Cerebellar nuclear complex (tissue), 1 donor: ENCODE data around the gene TTLL3.
"Not testable (repeated sequence)": the region's sequence is repeated elsewhere in the genome, so short reads cannot be mapped to it uniquely, and the experiment has no call there.

Experiments used
- DNase-seq, 2 experiments: peaks; one replicate each; lab custom pipeline; 2025; lab: John Stamatoyannopoulos, UW

Gene TTLL3

DNA sequence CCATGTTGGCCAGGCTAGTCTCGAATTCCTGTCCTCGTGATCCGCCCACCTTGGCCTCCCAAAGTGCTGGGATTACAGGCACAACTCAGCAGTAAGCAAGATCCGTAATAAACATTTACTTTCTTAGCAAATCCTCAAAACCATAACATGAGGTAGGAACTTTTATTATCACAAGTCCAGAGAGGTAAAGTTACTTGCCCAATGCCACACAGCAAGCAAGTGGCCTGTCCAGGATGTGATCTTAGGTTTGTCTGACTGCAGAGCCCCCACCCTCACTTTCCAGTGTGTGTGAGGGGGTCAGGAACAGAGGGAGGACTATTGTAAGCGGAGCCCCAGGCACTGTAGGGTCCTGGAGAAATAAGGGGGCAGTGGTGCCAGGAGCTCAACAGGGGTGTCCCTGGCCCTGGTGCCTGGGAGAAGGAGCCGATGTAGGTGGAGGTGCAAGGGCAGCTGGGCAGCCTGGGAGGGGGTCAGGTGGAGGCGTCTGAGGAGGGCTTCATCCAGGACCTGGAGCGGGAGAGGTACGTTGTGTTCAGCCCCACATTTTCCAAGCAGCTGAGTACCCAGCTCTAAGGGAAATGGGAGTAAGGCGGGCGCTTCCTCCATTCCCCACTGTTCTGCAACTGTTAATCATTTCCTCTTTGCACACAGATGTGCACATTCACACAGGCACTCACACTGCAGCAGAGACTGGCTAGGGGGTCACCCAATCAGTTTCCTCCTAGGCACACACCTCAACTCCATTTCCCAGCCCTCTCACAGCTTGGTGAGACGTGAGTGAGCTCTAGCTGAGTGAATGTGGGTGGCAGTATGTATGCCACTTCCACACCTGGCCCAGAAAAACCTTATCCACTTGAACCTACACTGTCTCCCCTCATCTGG lies 27.9 kb downstream of the TTLL3 start:
- DNase-seq = no peak

DNA sequence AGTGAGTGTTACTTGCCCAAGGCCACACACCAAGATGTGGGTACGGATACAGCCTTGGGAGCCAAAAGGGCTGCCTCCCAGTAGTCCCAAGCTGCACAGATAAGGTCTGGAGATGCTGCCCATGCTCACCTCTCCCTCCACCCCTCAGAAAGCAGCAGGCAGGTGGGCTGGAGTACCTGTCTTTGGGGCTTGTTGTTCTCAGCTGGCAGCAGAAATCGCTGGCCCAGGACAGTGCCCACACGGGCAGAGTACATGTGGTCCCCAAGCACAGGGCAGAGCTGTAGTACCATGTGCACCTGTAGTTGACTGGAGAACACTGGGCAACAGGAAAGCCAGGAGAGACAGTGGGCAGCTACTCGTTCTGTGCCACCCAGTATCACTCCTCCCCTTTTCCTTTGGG lies 28.8 kb downstream of the TTLL3 start:
- DNase-seq = no peak

DNA sequence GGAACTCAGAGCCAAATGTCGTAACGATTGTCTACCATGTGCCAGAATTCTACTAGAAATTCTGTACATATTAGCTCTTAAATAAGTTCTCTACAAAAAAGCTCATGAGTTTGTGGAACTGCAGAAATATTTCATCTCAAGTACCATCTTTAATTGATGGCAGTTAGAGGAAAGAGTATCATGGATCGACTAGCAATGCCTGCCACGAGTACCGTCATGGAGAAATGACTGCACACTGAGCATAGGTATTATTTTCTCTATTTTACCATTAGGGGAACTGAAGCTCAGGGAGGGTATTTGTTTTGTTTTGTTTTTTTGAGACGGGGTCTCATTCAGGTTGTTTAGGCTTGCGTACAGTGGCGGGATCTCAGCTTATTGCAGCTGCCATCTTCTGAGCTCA lies 31.0 kb downstream of the TTLL3 start:
- no peak for DNase-seq

DNA sequence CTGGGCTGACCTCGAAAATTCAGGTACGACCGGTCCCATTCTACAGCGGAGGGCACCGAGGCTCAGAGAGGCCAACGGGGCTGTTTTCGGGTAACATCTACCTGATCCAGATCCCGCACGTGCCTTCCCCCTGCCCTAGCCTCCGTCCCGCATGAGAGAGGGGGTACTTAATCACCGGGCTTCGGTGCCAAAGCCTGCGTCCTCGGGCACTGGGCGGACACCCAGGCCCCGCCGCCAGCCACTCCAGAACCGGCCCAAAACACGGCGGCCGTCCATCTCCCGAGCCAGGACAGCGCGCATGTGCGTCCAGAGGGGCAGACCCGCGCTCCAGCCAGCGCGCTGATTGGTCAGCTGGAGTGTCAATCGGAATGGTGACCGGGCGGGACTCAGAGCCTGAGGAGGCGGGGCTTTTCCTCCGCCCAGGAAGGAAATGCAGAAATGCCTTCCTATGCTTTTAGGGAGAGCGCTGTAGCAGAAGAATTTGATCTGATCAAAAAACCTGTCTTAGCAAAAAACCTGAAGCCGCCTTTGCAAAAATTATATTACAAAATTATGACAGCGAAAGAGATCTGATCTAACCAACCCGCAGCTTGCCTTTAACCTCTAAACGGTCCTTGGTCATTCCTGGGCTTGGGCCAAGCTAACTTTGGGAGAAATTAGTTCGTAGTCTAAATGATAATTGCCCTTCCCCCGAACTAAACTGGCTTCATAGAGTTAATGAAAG lies 33.8 kb downstream of the TTLL3 start, which contains the start of gene RPUSD3:
RPUSD3 (minus strand) TSS at position 294 of the 724 bp plus-strand sequence; CDS start at position 276, 18 bp downstream.
- DNase-seq = peak; percentile 77 to 97

DNA sequence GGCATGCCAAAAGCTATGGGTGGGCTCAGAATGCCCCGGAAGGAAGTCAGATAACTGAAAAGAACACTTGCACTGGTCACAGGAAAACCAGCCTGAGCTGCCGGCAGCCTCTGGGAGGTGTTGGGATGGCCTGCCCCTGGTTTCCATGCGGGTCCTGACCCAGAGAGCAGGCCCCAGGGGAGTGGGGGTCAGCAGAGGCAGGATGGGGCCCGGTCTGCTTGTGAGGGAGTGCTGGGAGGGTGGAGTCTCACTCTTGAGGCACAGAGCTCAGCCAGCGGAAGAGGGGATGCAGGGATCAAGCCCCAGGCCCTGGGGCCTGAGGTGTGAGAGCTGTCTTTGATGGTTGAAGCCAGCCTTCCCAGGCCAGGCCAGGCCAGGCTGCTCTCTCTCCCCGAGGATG lies 36.2 kb downstream of the TTLL3 start:
- no peak for DNase-seq

DNA sequence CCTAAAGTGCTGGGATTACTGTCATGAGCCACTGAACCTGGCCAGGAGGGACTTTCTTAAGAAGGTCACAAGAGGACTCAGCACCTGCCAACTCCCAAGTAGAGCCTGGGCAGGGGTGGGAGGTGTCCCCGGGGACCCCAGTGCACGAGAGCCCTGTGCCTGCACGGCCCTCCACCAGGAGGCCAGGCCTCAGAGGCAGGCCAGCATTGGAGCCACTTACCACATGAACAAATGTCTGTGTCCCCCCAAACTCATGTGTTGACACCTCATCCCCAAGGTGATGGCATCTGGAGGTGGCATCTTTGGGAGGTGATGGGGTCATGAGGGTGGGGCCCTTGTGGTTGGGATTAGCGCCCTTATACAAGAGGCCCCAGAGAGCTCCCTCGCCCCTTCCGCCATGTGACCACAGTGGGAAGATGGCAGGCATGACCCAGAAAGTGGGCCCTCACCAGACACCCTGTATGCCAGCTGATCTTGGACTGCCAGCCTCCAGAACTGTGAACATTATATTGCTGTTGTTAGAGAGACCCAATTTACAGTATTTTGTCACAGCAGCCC lies 36.9 kb downstream of the TTLL3 start:
- no peak for DNase-seq

DNA sequence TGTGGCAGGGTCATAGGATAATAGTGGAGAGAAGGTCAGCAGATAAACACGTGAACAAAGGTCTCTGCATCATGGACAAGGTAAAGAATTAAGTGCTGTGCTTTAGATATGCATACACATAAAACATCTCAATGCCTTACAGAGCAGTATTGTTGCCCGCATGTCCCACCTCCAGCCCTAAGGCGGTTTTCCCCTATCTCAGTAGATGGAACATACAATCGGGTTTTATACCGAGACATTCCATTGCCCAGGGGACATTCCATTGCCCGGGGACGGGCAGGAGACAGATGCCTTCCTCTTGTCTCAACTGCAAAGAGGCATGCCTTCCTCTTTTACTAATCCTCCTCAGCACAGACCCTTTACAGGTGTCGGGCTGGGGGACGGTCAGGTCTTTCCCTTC lies 37.8 kb downstream of the TTLL3 start:
- not testable (repeated sequence) for DNase-seq

DNA sequence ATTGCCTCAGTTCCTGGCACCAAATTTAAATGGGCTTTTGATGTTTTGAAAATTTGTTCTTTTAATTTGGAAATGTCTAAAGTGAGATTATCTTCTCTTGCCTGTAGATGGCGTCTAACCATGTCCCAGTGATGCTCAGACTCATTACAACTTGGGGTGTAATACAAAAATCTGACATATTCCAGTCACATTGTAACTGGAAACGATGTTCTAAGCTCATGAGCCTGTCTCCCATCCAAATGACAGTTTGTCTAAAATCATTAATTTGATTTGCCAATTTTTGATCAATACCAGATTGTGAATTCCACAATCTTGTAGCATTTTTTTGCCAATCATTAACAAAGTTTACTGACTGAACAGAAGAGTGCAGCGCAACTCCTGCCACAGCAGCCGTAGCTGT lies 38.8 kb downstream of the TTLL3 start:
- not testable (repeated sequence) for DNase-seq

DNA sequence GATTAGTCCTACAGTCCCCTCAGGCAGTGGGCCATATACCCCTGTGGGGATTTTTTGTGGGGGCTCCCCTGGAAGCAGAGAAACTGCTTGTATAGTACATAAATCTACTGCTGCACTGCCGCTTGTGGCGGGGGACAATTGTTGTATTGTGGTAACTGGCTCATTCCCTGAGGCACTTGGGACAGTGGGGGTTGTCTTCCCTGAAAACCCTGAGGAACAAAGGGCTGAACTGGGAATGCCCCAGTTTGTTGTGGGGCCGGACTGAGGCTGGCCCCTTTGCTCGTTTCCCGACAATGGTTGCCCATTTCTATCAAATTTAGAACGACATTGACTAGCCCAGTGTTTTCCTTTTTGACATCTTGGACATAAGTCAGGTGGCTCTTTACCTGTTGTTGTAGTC lies 41.3 kb downstream of the TTLL3 start:
- DNase-seq = not testable (repeated sequence)

DNA sequence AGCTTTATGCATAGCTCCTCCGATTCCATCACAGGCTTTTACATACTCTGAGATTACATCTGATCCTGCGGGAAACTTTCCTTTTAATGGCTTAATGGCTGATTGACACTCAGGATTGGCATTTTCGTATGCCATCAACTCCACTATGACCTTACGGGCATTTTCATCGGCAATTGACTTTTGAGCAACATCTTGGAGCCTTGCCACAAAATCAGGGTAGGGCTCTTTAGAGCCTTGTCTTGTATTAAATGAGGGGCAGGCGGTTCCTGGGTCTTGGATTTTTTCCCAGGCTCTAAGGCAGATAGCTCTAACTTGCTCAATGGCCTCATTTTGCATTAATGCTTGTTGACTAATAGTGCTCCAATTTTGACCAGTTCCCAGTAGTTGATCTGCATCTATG lies 41.9 kb downstream of the TTLL3 start:
- DNase-seq = not testable (repeated sequence)

DNA sequence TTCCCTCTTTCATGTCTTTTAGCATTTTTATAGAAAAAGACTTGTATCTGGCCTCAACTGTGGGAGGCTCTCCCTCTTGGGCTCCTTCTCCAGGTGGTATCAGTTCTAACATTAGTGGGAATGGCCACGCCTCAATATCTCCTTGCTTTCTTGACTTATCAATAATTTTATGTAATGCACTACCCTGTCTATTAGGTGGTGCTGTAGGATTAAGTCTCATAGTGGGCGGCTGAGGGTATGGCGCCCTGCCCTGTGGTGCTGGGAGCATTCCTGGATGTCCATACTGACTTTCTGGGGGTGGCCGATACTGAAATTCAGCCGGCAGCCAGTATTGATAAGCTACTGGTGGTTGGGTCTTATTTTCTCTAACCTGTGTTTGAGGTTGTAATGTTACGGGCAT lies 42.5 kb downstream of the TTLL3 start:
- no peak for DNase-seq

DNA sequence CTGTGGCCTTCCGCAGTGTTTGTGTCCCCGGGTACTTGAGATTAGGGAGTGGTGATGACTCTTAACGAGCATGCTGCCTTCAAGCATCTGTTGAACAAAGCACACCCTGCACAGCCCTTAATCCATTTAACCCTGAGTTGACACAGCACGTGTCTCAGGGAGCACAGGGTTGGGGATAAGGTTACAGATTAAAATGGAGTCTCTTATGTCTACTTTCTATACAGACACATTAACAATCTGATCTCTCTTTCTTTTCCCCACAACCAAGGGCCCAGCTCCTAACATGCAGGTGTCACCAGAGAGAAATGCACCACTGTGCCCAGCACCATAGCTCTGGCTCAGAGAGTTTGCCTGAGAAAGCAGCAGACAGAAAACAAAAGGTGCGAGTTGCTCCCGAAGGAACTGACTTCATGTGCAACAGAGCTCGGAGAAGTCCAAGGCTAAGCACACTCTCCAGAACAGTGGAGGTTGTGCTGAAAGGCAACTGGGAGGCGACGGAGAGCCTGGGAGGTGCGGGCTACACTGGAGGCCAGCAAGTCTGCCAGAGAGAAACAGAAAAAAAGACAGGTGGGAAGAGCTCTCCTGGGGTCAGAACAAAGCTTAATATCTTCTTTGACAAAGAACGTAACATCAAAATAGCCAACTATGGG lies 44.4 kb downstream of the TTLL3 start:
- not testable (repeated sequence) for DNase-seq

DNA sequence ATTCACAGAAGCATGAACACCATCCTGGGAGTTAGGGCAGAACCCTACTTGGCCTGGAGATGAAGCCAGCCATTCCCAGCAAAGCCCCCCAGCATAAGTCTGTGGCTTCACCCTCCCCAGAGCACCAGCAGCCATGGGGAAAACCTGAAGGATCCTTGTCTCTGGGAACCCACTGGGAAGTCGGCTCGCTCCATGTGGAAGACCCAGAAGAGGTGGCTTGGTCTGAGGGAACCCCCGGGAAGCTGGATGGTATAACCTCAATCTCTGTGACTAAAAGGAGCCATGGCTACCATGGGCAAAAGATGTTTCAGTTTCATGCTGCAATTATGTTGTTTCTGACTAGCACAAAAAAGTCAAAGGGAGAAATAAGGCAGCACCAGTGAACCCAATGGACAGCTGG lies 45.5 kb downstream of the TTLL3 start:
- no peak for DNase-seq

DNA sequence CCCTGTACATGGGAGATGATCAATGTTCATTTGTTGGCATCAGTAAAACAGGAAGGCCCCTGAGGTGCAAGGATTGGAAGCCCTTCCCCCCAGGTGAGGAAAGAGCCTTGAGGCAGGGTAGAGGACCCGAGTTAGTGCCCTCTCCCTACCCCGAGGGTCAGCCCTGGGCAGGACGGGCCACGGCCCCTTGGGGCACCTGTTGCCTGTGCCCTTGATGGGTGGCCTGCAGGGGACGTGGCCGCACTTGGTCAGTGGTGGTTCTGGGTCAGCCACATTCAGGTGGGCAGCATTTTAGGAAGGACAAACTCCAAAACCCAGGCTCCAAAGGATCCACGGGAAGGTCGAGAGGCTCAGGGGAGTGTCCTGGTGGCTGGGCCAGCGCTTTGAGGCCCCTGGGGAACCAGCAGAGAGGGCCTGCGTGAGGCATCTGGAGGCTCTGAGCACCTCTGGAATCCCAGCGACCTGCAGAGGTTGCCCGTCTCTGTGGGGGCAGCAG lies 49.5 kb downstream of the TTLL3 start:
- no peak for DNase-seq

DNA sequence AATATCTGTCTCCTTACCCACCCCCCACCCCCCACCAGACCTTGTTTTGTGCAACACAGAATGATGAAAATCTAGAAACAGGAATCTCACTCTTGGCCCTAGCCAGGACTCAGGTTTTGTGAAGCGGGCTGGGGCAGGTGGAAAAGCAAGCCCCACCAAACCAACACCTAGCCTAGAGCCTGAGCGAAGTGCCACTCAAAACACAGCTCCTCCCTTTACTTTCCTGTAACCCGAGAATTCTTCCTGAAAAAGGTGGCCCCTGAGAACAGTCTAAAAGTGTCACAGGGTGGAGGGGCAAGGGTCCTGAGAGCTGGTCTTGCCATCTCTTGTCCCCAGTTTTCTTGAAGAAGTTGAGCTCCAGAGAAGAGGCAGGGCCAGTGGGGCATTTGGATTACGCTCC lies 51.1 kb downstream of the TTLL3 start:
- DNase-seq = no peak

DNA sequence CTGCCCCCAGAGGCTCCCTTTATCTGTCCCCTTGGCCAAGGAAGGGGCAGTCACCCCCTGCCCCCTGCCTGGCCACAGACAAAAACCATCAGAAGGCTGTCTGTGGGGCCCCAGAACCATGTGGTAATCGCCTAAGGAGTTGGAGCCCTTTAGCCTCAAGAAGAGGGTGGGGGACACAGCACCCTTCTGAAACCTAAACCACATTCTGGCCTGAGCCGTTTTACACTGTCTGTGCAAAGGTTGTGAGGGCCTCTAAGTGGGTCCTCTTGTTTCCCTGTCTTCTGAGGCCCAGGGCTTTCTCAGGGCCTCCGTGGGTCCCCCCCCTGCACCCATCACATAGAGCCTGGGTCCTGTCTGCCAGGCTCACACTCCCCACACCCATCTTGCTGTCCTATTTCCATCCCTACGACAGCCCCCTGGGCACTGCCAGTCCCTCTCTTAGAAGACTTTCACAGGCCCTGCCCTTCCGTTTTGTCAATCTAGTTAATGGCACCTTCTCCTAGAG lies 51.6 kb downstream of the TTLL3 start:
- no peak for DNase-seq

DNA sequence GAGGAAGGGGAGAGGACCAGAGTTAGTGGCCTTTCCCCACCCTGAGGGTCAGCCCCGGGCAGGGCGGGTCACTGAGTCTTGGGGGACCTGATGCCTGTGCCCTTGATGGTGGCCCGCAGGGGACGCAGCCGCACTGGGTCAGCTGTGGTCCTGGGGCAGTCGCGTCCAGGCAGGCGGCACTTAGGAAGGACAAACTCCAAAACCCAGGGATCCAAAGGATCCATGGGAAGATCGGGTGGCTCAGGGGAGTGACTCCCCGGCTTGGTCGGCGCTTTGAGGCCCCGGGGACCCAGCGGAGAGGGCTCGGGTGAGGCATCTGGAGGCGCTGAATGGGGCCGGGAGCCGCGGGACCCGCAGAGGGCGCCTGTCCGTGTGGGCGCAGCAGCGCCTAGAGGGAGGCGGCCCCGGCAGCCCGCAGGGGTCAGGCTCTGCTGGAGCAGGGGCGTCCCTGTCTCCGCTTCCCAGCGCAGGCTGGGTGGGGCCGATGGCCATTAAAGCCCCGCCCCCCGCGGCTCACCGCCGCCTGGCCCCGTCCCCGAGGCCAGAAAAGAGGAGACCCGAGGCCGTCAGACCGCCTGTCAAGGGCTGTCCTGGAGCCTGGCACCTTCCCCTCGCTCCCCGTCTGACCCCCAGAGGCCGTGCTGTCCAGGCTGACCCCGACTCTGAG lies 52.5 kb downstream of the TTLL3 start:
- DNase-seq = no peak

DNA sequence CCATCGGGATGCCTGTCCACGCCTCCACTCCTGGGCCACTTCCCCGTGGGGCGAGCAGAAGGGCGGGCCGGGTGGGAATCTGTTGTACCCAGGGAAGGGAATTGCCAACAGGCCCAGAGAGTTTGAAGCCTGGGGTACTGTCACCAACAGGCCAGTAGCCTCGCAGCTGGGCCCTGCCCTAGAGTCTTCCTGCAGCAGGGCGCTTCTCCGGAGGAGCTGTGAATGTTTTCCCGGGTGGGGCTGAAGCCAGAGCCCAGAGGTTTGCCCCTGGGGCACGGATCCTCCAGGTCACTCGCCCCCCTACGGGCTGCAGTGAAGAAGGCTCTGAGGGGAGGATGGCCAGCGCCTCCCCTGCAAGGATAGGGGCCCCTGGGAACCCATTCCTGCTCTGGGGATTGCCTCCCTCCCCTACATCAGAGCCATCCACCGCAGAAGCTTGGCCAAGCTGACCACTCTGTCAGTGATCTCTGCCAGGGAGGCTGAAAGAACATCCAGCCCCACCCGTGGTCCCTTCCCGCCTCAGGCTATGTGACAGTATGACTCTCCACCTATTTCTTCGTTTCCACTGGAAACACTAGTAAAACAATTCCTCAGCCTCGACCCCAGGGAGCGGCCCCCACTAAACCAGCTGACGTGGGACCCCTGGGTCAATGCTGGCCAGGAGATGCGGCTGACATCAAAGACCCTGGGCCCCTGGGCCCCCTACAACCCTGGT lies 53.2 kb downstream of the TTLL3 start:
- DNase-seq = no peak

DNA sequence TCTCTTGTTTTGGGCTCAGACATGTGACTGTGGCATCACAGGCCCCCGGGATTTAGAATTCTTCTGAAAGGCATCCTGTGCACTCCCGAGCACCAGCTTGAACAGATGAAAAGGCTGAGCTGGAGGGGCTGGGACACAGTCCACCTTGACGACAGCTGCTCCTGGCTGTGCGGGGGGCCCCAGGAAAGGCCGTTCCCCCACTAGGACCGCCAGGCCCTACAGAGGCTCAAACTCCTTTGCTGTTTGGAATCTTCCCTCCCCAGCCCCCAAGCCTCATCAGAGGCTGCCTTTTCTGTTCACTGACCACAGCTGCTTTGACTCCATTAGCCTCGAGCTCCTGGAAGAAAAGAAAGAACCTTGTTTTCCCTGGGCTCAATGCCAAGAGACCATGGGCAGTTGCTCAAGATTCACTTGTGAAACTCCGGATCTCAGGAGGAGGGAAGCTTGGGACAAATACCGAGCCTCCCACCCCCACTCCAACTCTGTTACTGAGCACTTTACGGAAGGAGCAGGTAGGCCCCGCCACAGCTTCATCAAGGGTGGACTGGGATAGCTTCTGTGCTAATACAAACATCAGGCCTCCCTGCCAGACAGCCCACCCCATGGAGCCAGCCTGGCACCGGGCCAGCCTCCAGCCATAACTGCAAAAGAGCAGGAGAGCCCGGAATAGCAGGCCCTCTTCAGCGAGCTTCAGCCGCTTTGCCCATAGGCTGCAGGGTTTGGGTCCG lies 54.3 kb downstream of the TTLL3 start:
- no peak for DNase-seq

DNA sequence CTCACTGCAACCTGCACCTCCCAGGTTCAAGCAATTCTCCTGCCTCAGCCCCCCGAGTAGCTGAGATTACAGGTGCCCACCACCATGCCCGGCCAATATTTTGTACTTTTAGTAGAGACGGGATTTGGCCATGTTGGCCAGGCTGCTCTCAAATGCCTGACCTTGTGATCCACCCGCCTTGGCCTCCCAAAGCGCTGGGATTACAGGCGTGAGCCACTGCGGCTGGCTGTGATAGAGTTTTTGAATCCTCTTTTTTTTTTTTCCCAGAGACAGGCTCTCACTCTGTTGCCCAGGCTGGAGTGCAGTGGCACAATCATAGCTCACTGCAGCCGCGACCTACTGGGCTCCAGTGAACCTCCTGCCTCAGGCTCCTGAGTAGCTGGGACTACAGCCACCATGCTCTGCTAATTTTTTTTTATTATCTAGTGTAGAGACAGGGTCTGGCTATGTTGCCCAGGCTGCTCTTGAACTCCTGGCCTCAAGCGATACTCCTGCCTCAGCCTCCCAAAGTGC lies 55.1 kb downstream of the TTLL3 start:
- DNase-seq = not testable (repeated sequence)
